ENCODE measurements around the gene TCEANC.

DNA sequence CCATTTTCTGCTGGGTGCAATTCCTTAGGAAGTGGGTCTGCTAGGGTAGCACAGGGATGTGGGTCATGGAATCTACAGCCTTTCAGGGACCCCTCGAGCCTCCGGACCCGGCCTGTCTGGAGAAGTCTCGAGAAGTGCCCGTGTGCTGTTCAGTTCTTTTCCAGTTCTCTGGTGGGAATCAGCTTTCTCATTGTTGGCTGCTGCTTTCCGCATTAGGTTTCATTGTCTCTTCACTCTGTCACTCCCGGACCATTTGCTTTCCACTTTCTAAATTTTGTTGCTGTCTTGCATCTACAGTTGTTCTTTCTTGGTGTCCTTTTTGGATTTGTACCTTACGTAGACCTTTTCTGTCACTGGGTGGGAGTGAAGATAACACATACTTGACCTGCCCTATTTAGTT is 42.0 kb downstream of the TCEANC start:
- TF ChIP-seq BHLHE40 (IDR thresholded peaks at IDR 0.05; ENCODE audit: borderline replicate concordance) (no peak), ZNF384 (IDR thresholded peaks at IDR 0.05) (no peak), ARNT (IDR thresholded peaks at IDR 0.05) (no peak), FOXA1 (IDR thresholded peaks at IDR 0.05) (no peak), FOXM1 (IDR thresholded peaks at IDR 0.05; ENCODE audit: borderline replicate concordance) (no peak), NFRKB (IDR thresholded peaks at IDR 0.05) (no peak), FOXK2 (IDR thresholded peaks at IDR 0.05) (no peak), L3MBTL2 (conservative IDR thresholded peaks at IDR 0.05) (no peak), TARDBP (IDR thresholded peaks at IDR 0.05) (no peak), LEF1 (IDR thresholded peaks at IDR 0.05; ENCODE audit: borderline replicate concordance) (no peak), HDGF (IDR thresholded peaks at IDR 0.05; ENCODE audit: borderline replicate concordance) (no peak), ELF4 (IDR thresholded peaks at IDR 0.05) (no peak), SP1 (IDR thresholded peaks at IDR 0.05) (no peak)

Measured in HEK293T (cell line).